ENCODE results near the gene OPCML. TPM values are rescaled to one million over a fixed set of nuclear protein-coding genes. Genes with fewer than 3 reads are reported as not detected.

OPCML gene
- total RNA-seq, 1 experiment from 2014 or later = not detected

DNA sequence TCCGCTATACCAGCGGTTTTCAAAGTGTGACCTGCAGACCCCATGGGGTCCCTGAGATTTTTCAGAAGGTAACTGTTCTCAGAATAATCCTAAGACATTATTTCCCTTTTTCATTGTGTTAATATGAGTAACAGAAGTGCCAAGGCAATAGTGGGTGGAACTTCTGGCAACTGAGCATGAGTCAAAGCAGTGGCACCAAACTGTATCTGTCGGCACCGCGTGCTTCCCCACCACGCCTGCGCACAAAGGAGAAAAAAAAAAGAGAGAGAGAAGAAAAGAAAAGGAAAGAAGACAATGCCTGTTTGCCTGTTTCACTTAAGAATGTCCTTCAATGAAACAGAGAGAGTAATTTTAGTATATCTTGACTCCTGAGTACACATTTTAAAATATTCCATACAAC, 679.9 kb downstream of the OPCML start:
- Histone ChIP-seq H3K27me3 (ENCODE audit: low read length) (no peaks in the 10 kb centered on the region), H3K79me2 (ENCODE audit: low read length) (no peaks in the 10 kb centered on the region), H3K9ac (ENCODE audit: low read length) (no peak overlapping the region), H3K4me3 (ENCODE audit: low read length) (no peak overlapping the region), H3K27ac (ENCODE audit: low read length) (no peak overlapping the region), H3K36me3 (ENCODE audit: low read depth, low read length) (no peaks in the 10 kb centered on the region), H4K20me1 (ENCODE audit: low read length) (no peaks in the 10 kb centered on the region), H3K9me2 (replicated peaks; ENCODE audit: low read length) (no peaks in the 10 kb centered on the region), H3K4me1 (ENCODE audit: insufficient read depth, low read length) (no peaks in the 10 kb centered on the region), H3K4me2 (ENCODE audit: low read length) (no peak overlapping the region), H3K9me3 (ENCODE audit: low read length) (peaks cover 18% of the 10 kb centered on the region), H3F3A (ENCODE audit: low read length, unreplicated experiment) (no peaks in the 10 kb centered on the region), H2AFZ (ENCODE audit: low read length) (no peak overlapping the region)
- intact Hi-C loops (cut with micrococcal nuclease) = no loop called here
- CTCF ChIA-PET = no interaction called here
- no peak for TF ChIP-seq EZH2phosphoT487 (IDR thresholded peaks at IDR 0.05; ENCODE audit: borderline replicate concordance, low read length)
- TF ChIP-seq, protein P1, sequence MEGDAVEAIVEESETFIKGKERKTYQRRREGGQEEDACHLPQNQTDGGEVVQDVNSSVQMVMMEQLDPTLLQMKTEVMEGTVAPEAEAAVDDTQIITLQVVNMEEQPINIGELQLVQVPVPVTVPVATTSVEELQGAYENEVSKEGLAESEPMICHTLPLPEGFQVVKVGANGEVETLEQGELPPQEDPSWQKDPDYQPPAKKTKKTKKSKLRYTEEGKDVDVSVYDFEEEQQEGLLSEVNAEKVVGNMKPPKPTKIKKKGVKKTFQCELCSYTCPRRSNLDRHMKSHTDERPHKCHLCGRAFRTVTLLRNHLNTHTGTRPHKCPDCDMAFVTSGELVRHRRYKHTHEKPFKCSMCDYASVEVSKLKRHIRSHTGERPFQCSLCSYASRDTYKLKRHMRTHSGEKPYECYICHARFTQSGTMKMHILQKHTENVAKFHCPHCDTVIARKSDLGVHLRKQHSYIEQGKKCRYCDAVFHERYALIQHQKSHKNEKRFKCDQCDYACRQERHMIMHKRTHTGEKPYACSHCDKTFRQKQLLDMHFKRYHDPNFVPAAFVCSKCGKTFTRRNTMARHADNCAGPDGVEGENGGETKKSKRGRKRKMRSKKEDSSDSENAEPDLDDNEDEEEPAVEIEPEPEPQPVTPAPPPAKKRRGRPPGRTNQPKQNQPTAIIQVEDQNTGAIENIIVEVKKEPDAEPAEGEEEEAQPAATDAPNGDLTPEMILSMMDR (conservative IDR thresholded peaks at IDR 0.05; ENCODE audit: low read depth, low read length) = no peak
- TF ChIP-seq EZH2 (IDR thresholded peaks at IDR 0.05; ENCODE audit: low read length, unreplicated experiment) = no peak
- ATAC-seq (no peak), DNase-seq (no peak)
- BruUV-seq (replicated peaks) = no TSS peak
- POLR2A ChIA-PET (ENCODE audit: unreplicated experiment) = no interaction called here

DNA sequence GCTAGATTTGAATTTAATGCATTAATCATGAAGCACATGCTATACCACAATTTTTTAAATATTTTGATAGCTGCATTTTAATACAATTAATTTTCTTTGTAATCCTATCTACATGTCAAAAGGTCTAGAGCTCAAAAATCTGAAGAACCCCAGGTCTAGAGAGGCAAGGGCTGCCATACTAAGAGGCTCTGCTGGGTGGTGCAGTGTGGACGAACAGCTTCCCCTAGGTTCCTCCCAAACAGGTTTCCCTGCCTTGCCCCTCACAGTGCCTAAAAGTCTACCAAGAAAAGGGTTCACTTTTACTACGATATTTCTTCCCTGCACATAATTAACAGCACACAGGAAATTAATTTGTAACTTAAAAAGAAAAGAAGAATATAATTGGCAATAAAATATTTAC, 681.1 kb downstream of the OPCML start:
- TF ChIP-seq EZH2 (IDR thresholded peaks at IDR 0.05; ENCODE audit: low read length, unreplicated experiment) (no peak), EZH2phosphoT487 (IDR thresholded peaks at IDR 0.05; ENCODE audit: borderline replicate concordance, low read length) (no peak)
- TF ChIP-seq, protein P1 (conservative IDR thresholded peaks at IDR 0.05; ENCODE audit: low read depth, low read length) = no peak
- intact Hi-C loops (cut with micrococcal nuclease) = no loop called here
- H3F3A ChIP-seq (ENCODE audit: low read length, unreplicated experiment) = no peaks in the 10 kb centered on the region

DNA sequence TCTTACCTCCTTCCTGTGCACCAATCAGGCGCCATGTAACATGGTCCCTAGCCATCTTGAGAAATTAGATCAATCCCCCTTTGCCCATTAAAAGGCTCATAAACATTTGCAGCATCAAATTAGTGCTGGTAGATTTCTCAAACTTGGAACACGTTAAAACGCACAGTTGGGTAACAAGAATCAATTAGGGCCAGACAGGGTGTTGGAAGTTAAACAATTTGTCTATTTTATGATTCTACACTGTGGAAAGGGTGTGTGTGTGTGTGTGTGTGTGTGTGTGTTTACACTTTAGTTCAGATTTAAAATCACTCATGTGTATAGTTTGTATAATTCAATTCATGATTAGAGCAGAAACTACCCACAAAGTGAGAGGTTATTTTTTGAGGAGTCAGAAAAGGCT, 682.0 kb downstream of the OPCML start:
- H3K36me3 ChIP-seq (ENCODE audit: low read depth, low read length) = no peaks in the 10 kb centered on the region
- no peak overlapping the region for H3K4me3 ChIP-seq (ENCODE audit: low read length)
- no TSS peak for BruUV-seq (replicated peaks)
- H3K27ac ChIP-seq (ENCODE audit: low read length) = no peak overlapping the region
- no peaks in the 10 kb centered on the region for H3F3A ChIP-seq (ENCODE audit: low read length, unreplicated experiment)
- no peak overlapping the region for H2AFZ ChIP-seq (ENCODE audit: low read length)
- H3K9me3 ChIP-seq (ENCODE audit: low read length) = peaks cover 18% of the 10 kb centered on the region
- H3K4me2 ChIP-seq (ENCODE audit: low read length) = no peak overlapping the region
- TF ChIP-seq EZH2 (IDR thresholded peaks at IDR 0.05; ENCODE audit: low read length, unreplicated experiment) = no peak
- no peak for TF ChIP-seq EZH2phosphoT487 (IDR thresholded peaks at IDR 0.05; ENCODE audit: borderline replicate concordance, low read length)
- TF ChIP-seq, protein P1 (conservative IDR thresholded peaks at IDR 0.05; ENCODE audit: low read depth, low read length) = no peak
- intact Hi-C loops (cut with micrococcal nuclease) = no loop called here
- ChIA-PET POLR2A (ENCODE audit: unreplicated experiment) (no interaction called here), CTCF (no interaction called here)
- H3K9me2 ChIP-seq (replicated peaks; ENCODE audit: low read length) = no peaks in the 10 kb centered on the region
- DNase-seq (no peak), ATAC-seq (no peak)
- no peaks in the 10 kb centered on the region for H3K79me2 ChIP-seq (ENCODE audit: low read length)
- H3K27me3 ChIP-seq (ENCODE audit: low read length) = no peaks in the 10 kb centered on the region
- no peaks in the 10 kb centered on the region for H3K4me1 ChIP-seq (ENCODE audit: insufficient read depth, low read length)
- no peak overlapping the region for H3K9ac ChIP-seq (ENCODE audit: low read length)
- no peaks in the 10 kb centered on the region for H4K20me1 ChIP-seq (ENCODE audit: low read length)

More for the DNA sequence above, 681.1 kb downstream of the OPCML start:
- H3K79me2 ChIP-seq (ENCODE audit: low read length) = no peaks in the 10 kb centered on the region
- ChIA-PET CTCF (no interaction called here), POLR2A (ENCODE audit: unreplicated experiment) (no interaction called here)
- H3K4me3 ChIP-seq (ENCODE audit: low read length) = no peak overlapping the region
- no peaks in the 10 kb centered on the region for H3K27me3 ChIP-seq (ENCODE audit: low read length)
- H4K20me1 ChIP-seq (ENCODE audit: low read length) = no peaks in the 10 kb centered on the region
- ATAC-seq = no peak
- H3K36me3 ChIP-seq (ENCODE audit: low read depth, low read length) = no peaks in the 10 kb centered on the region
- no TSS peak for BruUV-seq (replicated peaks)
- no peaks in the 10 kb centered on the region for H3K4me1 ChIP-seq (ENCODE audit: insufficient read depth, low read length)
- no peak overlapping the region for H3K27ac ChIP-seq (ENCODE audit: low read length)
- no peaks in the 10 kb centered on the region for H3K9me2 ChIP-seq (replicated peaks; ENCODE audit: low read length)
- peaks cover 18% of the 10 kb centered on the region for H3K9me3 ChIP-seq (ENCODE audit: low read length)
- no peak overlapping the region for H3K9ac ChIP-seq (ENCODE audit: low read length)
- H2AFZ ChIP-seq (ENCODE audit: low read length) = no peak overlapping the region
- DNase-seq = no peak
- no peak overlapping the region for H3K4me2 ChIP-seq (ENCODE audit: low read length)

Measured in PC-3 (cell line).